GM12878 (cell line): Measurements from ENCODE around the gene SLC6A3.

Source experiments
- TCF7 ChIP-seq: IDR thresholded peaks from 2 replicates; pipeline ENCODE4 v1.6.1; 2014; ENCODE audit warnings: antibody characterized with exemption, borderline replicate concordance
- ZNF384 ChIP-seq: IDR thresholded peaks from 2 replicates; pipeline ENCODE4 v1.6.1; 2012; ENCODE audit warnings: low read depth, mild to moderate bottlenecking, low read length, improper control_type of control experiment, borderline replicate concordance
- TF ChIP-seq, protein P1 (sequence below): IDR thresholded peaks from 2 replicates; pipeline ENCODE4 v1.6.1; 2011; ENCODE audit warnings: low read depth, low read length, improper control_type of control experiment, borderline replicate concordance
- TF ChIP-seq, protein P2 (sequence below), 3 experiments: IDR thresholded peaks in 2 of 3; conservative IDR thresholded peaks in 1 of 3; 2 replicates each; pipeline ENCODE4 v1.5.1; 2011; ENCODE audit warnings: low read depth in 3 of 3, low read length in 3 of 3, mild to moderate bottlenecking in 3 of 3, control low read depth in 2 of 3, moderate library complexity in 2 of 3, inconsistent platforms in 1 of 3, mixed read lengths in 1 of 3; ENCODE audit not compliant: control insufficient read depth in 2 of 3, insufficient read depth in 1 of 3; ENCODE audit errors: extremely low read depth in 1 of 3

DNA sequence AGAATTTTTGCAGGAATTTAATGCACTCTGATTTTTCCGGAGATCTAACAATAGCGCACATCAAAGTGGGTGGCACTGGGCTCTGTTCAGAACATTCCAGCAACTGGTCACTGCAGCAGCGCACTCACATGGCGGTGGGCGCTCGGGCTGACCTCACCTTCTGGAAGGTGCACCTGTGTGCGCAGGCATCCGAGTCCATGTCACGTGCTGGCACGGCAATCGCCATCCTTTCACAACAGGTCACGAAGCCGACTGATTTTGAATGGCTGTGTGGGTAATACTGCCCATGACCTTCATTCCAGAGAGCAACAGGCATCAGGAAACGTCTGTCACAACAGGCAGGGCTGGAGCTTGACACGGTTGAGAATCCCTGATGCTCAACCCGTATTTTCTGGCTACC, 81.7 kb downstream of the SLC6A3 start:
- no peak for TF ChIP-seq ZNF384
- TF ChIP-seq, protein P1, sequence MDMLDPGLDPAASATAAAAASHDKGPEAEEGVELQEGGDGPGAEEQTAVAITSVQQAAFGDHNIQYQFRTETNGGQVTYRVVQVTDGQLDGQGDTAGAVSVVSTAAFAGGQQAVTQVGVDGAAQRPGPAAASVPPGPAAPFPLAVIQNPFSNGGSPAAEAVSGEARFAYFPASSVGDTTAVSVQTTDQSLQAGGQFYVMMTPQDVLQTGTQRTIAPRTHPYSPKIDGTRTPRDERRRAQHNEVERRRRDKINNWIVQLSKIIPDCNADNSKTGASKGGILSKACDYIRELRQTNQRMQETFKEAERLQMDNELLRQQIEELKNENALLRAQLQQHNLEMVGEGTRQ: no peak
- no peak for TF ChIP-seq TCF7
- TF ChIP-seq, protein P2, sequence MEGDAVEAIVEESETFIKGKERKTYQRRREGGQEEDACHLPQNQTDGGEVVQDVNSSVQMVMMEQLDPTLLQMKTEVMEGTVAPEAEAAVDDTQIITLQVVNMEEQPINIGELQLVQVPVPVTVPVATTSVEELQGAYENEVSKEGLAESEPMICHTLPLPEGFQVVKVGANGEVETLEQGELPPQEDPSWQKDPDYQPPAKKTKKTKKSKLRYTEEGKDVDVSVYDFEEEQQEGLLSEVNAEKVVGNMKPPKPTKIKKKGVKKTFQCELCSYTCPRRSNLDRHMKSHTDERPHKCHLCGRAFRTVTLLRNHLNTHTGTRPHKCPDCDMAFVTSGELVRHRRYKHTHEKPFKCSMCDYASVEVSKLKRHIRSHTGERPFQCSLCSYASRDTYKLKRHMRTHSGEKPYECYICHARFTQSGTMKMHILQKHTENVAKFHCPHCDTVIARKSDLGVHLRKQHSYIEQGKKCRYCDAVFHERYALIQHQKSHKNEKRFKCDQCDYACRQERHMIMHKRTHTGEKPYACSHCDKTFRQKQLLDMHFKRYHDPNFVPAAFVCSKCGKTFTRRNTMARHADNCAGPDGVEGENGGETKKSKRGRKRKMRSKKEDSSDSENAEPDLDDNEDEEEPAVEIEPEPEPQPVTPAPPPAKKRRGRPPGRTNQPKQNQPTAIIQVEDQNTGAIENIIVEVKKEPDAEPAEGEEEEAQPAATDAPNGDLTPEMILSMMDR (IDR thresholded peaks at IDR 0.05 in 2 of 3, conservative IDR thresholded peaks at IDR 0.05 in 1 of 3; ENCODE audit: control insufficient read depth in 2 of 3, extremely low read depth in 1 of 3, insufficient read depth in 1 of 3, low read depth in 3 of 3, low read length in 3 of 3): no peak
